CD4-positive, alpha-beta T cell (primary cell): ENCODE results near the gene UNC13A. TPM values are rescaled to one million over a fixed set of nuclear protein-coding genes. Genes with fewer than 3 reads are reported as not detected.

ENCODE experiments used
- ATAC-seq: fragments of 200-7000 bp; cut with Tn5 transposase; one replicate; pipeline ENCODE4 v1.10.0; 2022; ENCODE audit warnings: mild to moderate bottlenecking; ENCODE audit not compliant: poor library complexity
- CTCF ChIA-PET: fragments of 350-600 bp; sonication (Branson Sonifier 250); formaldehyde crosslinking; loops from one replicate; lab custom pipeline; 2021; ENCODE audit warnings: antibody characterized with exemption, inconsistent platforms; lab: Charles Lee
- POLR2A ChIA-PET: fragments of 350-600 bp; sonication (Branson Sonifier 250); formaldehyde crosslinking; loops from one replicate; lab custom pipeline; 2021; ENCODE audit warnings: antibody characterized with exemption, inconsistent platforms; lab: Charles Lee
- DNase-seq, 14 experiments: peaks; one replicate each; pipeline ENCODE4 v3.0.0-alpha.2; 2013 to 2020; ENCODE audit warnings: mixed read lengths in 2 of 14
- H3K27ac ChIP-seq, 2 donors: one replicate each; pipeline versions ENCODE4 v1.5.1 to v1.7.0; 2013; ENCODE audit warnings: low read length in 2 of 2, low read depth in 1 of 2, mild to moderate bottlenecking in 1 of 2
- H3K27me3 ChIP-seq, 2 experiments: 1 replicate in 1 of 2; 2 replicates in 1 of 2; pipeline versions ENCODE4 v1.6.1 to v1.7.0; 2013; ENCODE audit warnings: low read length in 2 of 2, control low read depth in 1 of 2, mild to moderate bottlenecking in 1 of 2, moderate library complexity in 1 of 2; ENCODE audit not compliant: insufficient read depth in 2 of 2, control insufficient read depth in 1 of 2
- H3K36me3 ChIP-seq: one replicate; pipeline ENCODE4 v1.6.1; 2013; ENCODE audit warnings: low read length, control low read depth; ENCODE audit not compliant: insufficient read depth
- H3K4me1 ChIP-seq: one replicate; pipeline ENCODE4 v1.6.1; 2013; ENCODE audit warnings: low read length, control low read depth; ENCODE audit not compliant: insufficient read depth
- H3K4me3 ChIP-seq: one replicate; pipeline ENCODE4 v1.5.1; 2013; ENCODE audit warnings: mild to moderate bottlenecking, low read length, moderate library complexity
- H3K9me3 ChIP-seq, 2 experiments: 1 replicate in 1 of 2; 2 replicates in 1 of 2; pipeline versions ENCODE4 v1.6.1 to v1.7.0; 2013; ENCODE audit warnings: low read length in 2 of 2, mild to moderate bottlenecking in 2 of 2, control low read depth in 1 of 2, moderate library complexity in 1 of 2; ENCODE audit not compliant: control insufficient read depth in 1 of 2, insufficient read depth in 1 of 2
- H3K27ac Mint-ChIP-seq: one replicate; pipeline ENCODE4 v1.8.0; 2020; ENCODE audit warnings: mixed read lengths
- H3K27me3 Mint-ChIP-seq: one replicate; pipeline ENCODE4 v1.8.0; 2021; ENCODE audit warnings: mixed read lengths
- H3K36me3 Mint-ChIP-seq: one replicate; pipeline ENCODE4 v1.8.0; 2021; ENCODE audit warnings: low read depth, mixed read lengths
- H3K4me1 Mint-ChIP-seq: one replicate; pipeline ENCODE4 v1.8.0; 2021; ENCODE audit warnings: low read depth, mixed read lengths
- H3K4me3 Mint-ChIP-seq: one replicate; pipeline ENCODE4 v1.8.0; 2020; ENCODE audit warnings: mild to moderate bottlenecking, mixed read lengths
- H3K9me3 Mint-ChIP-seq: one replicate; pipeline ENCODE4 v1.8.0; 2020; ENCODE audit warnings: mixed read lengths
- intact Hi-C, 2 experiments: fragments of 100-400 bp; cut with DNase I in 1 of 2; cut with micrococcal nuclease in 1 of 2; formaldehyde crosslinking; loops; one replicate each; pipeline versions ENCODE4 v1.15.1 to v1.9.0; 2023 to 2025; cut with DNase I, micrococcal nuclease
- total RNA-seq, 174 experiments: library from RNA in 2 of 174; stranded (reverse) in 2 of 174; gene quantifications; one replicate each; pipeline ENCODE4 v1.2.3 and lab custom pipeline; 2021 to 2026
- TF ChIP-seq, protein P1 (sequence below): fragments of 200-600 bp; IDR thresholded peaks from one replicate; pipeline ENCODE4 v1.8.0; 2022; ENCODE audit warnings: antibody characterized with exemption, mild to moderate bottlenecking

The UNC13A gene
- total RNA-seq, 2 experiments from 2014 or later: 0.11 to 0.14 TPM

DNA sequence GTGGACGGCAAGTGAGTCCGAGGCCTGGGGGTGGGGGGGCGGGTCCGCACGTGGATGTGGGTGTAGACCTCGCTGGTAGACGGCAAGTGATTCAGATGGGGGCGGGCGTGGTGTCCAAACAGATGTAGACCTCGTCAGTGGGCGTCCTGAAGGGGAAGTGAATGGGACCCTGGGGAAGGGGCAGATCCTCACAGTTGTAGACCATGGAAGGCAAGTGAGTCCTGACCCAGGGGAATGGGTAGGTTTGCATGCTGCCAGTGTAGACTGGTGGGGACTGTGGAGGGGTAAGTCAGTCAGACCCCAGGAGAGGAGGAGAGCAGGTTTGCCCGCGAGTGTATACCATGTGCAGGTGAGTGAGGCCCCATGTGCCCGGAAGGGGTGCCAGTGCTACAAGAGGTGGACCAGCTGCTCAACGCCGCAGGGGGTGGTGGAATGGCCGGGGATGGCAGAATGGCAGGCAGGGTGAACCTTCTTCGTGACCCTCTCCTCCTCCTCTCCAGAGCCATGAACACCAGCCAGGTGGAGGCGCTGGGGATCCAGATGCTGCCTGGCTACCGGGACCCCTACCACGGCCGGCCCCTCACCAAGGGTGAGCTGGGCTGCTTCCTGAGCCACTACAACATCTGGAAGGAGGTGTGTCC, 110.6 kb downstream of the UNC13A start:
- Mint-ChIP-seq H3K36me3 (peaks cover 57% of the 10 kb centered on the region), H3K27ac (no peak overlapping the region), H3K4me1 (peaks cover 5% of the 10 kb centered on the region), H3K27me3 (no peaks in the 10 kb centered on the region), H3K4me3 (no peak overlapping the region), H3K9me3 (no peaks in the 10 kb centered on the region)
- TF ChIP-seq, protein P1, sequence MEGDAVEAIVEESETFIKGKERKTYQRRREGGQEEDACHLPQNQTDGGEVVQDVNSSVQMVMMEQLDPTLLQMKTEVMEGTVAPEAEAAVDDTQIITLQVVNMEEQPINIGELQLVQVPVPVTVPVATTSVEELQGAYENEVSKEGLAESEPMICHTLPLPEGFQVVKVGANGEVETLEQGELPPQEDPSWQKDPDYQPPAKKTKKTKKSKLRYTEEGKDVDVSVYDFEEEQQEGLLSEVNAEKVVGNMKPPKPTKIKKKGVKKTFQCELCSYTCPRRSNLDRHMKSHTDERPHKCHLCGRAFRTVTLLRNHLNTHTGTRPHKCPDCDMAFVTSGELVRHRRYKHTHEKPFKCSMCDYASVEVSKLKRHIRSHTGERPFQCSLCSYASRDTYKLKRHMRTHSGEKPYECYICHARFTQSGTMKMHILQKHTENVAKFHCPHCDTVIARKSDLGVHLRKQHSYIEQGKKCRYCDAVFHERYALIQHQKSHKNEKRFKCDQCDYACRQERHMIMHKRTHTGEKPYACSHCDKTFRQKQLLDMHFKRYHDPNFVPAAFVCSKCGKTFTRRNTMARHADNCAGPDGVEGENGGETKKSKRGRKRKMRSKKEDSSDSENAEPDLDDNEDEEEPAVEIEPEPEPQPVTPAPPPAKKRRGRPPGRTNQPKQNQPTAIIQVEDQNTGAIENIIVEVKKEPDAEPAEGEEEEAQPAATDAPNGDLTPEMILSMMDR: no peak
- peaks cover 68% of the 10 kb centered on the region for H3K36me3 ChIP-seq
- no peak overlapping the region for H3K27ac ChIP-seq
- ATAC-seq: no peak
- DNase-seq: no peak
- H3K4me3 ChIP-seq: no peak overlapping the region
- H3K4me1 ChIP-seq: peaks cover 7% of the 10 kb centered on the region
- H3K27me3 ChIP-seq: no peaks in the 10 kb centered on the region
- ChIA-PET CTCF (no interaction called here), POLR2A (no interaction called here)
- intact Hi-C loops: no loop called here
- no peaks in the 10 kb centered on the region for H3K9me3 ChIP-seq

DNA sequence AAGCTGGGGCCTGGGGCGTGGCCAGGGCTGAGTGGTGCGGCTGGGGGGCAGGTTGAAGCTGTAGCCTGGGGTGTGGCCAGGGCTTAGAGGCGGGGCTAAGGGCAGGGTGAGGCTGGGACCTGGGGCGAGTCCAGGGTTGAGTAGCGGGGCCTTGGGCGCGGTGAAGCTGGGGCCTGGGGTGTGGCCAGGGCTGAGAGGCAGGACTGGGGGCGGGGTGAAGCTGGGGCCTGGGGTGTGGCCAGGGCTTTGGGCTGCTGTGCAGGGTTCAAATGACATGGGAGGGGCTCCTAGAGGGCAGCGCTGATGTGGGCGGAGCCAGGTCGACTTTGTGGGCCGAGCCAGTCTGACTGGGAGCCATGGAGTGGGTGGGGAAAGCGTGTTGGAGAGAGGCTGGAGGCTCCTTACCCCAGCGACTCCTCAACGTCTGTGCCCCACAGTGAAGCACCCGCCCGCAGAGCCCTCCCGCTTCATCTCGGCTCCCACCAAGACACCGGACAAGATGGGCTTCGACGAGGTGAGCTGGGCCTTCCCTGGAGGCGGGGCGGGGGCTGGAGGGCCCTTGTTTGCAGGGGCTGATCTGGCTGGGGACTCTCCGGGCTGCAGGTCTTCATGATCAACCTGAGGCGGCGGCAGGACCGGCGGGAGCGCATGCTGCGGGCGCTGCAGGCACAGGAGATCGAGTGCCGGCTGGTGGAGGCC, 111.2 kb downstream of the UNC13A start:
- Mint-ChIP-seq H3K36me3 (peaks cover 57% of the 10 kb centered on the region), H3K4me1 (peaks cover 5% of the 10 kb centered on the region), H3K27me3 (no peaks in the 10 kb centered on the region), H3K27ac (no peak overlapping the region), H3K9me3 (no peaks in the 10 kb centered on the region), H3K4me3 (no peak overlapping the region)
- POLR2A ChIA-PET: no interaction called here
- TF ChIP-seq, protein P1: no peak
- Histone ChIP-seq H3K36me3 (peaks cover 61% of the 10 kb centered on the region), H3K27me3 (no peaks in the 10 kb centered on the region), H3K9me3 (no peaks in the 10 kb centered on the region), H3K4me3 (no peak overlapping the region), H3K4me1 (peaks cover 7% of the 10 kb centered on the region), H3K27ac (no peak overlapping the region)
- ATAC-seq: no peak
- intact Hi-C loops: no loop called here
- DNase-seq: peak in 2 of 14 experiments; percentile 24 to 46
- CTCF ChIA-PET: no interaction called here

DNA sequence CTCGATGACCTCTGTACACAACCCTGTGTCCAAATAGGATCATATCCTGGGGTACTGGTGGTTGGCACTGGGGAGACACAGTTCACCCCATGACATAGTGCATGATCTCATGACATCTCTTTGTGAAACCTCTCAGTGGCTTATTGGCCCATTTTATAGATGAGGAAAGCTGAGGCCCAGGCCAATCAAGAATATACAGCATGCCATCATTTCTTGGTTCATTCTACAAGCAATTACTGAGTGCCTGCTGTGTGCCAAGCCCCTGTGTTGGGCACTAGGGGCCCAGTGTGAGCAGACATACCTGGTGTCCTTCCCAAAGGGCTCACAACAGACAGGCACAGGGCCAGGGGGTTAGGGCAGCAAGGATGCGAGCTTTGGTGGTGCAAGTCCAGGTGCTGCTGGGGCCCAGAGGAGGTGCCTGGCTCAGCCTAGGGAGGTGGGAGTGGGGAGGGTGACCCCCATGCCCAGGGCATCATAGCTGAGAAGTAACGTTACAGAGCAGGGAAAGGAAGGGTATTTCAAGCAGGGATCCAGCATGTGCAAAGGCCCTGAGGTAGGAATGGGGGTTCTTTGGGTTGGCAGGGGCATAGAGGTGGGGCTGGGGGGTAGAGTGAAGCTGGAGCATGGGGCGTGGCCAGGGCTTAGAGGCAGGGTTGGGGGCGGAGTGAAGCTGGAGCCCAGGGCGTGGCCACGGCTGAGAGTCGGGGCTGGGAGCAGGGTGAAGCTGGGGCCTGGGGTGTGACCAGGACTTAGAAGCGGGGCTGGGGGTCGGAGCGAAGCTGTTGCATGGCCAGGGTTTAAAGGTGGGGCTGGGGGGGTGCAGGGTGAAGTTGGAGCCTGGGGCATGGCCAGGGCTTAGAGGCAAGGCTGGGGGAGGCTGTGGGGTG, 112.0 kb downstream of the UNC13A start:
- DNase-seq (peak in 1 of 14 experiments; percentile 31), ATAC-seq (no peak)
- Mint-ChIP-seq H3K27ac (no peak overlapping the region), H3K4me3 (no peak overlapping the region), H3K27me3 (no peaks in the 10 kb centered on the region), H3K4me1 (peaks cover 5% of the 10 kb centered on the region), H3K36me3 (peaks cover 59% of the 10 kb centered on the region), H3K9me3 (no peaks in the 10 kb centered on the region)
- POLR2A ChIA-PET: no interaction called here
- H3K4me1 ChIP-seq: peaks cover 7% of the 10 kb centered on the region
- intact Hi-C loops: loop anchor here in 1 of 2 experiments (2.0 kb wide), 1 partner anchor 79 kb away; no protein-coding TSS in a partner anchor
- H3K27ac ChIP-seq: no peak overlapping the region
- H3K36me3 ChIP-seq: peaks cover 57% of the 10 kb centered on the region
- CTCF ChIA-PET: no interaction called here
- H3K4me3 ChIP-seq: no peak overlapping the region
- H3K27me3 ChIP-seq: no peaks in the 10 kb centered on the region
- no peaks in the 10 kb centered on the region for H3K9me3 ChIP-seq
- TF ChIP-seq, protein P1: no peak
